B cell (primary cell): ENCODE measurements around the gene E2F3. TPM values are rescaled to one million over a fixed set of nuclear protein-coding genes. Genes with fewer than 3 reads are reported as not detected.

ENCODE experiments used
- ATAC-seq: fragments of 200-7000 bp; cut with Tn5 transposase; one replicate; pipeline ENCODE4 v1.10.0; 2021; ENCODE audit warnings: low read depth, mild to moderate bottlenecking, moderate number of reproducible peaks, moderate library complexity
- CTCF ChIA-PET: fragments of 350-600 bp; sonication (Branson Sonifier 250); formaldehyde crosslinking; loops from one replicate; lab custom pipeline; 2021; ENCODE audit warnings: antibody characterized with exemption, inconsistent platforms; lab: Charles Lee
- POLR2A ChIA-PET: fragments of 350-600 bp; sonication (Branson Sonifier 250); formaldehyde crosslinking; loops from one replicate; lab custom pipeline; 2021; ENCODE audit warnings: antibody characterized with exemption; lab: Charles Lee
- DNase-seq: peaks from one replicate; pipeline ENCODE4 v3.0.0; 2013
- H2AFZ ChIP-seq: 2 replicates; pipeline ENCODE4 v1.6.1; 2012; ENCODE audit warnings: mild to moderate bottlenecking, low read depth, low read length; ENCODE audit not compliant: insufficient read depth, poor library complexity, severe bottlenecking
- H3K27ac ChIP-seq, 2 donors: 1 replicate in 1 of 2; 2 replicates in 1 of 2; pipeline ENCODE4 v1.5.1; 2012 to 2013; ENCODE audit warnings: low read length in 2 of 2, mild to moderate bottlenecking in 2 of 2, moderate library complexity in 1 of 2
- H3K27me3 ChIP-seq, 4 experiments: fragments of 200-600 bp in 1 of 4; sonication (generic) in 1 of 4; replicated peaks in 1 of 4; 1 replicate in 2 of 4; 2 replicates in 2 of 4; pipeline versions ENCODE4 v1.6.1 to v1.7.0; 2013 to 2016; ENCODE audit warnings: low read length in 3 of 4, mild to moderate bottlenecking in 2 of 4, mixed read lengths in 1 of 4, moderate library complexity in 1 of 4; ENCODE audit not compliant: insufficient read depth in 4 of 4, control insufficient read depth in 3 of 4; ENCODE audit errors: control extremely low read depth in 1 of 4
- H3K36me3 ChIP-seq, 2 experiments: replicated peaks in 1 of 2; 1 replicate in 1 of 2; 2 replicates in 1 of 2; pipeline versions ENCODE4 v1.6.1 to v1.7.1; 2013; ENCODE audit warnings: low read length in 1 of 2; ENCODE audit not compliant: insufficient read depth in 2 of 2, control insufficient read depth in 1 of 2; ENCODE audit errors: control extremely low read depth in 1 of 2, extremely low read depth in 1 of 2
- H3K4me1 ChIP-seq, 2 donors: fragments of 200-600 bp in 1 of 2; sonication (generic) in 1 of 2; 1 replicate in 1 of 2; 2 replicates in 1 of 2; pipeline versions ENCODE4 v1.5.1 to v1.6.1; 2013 to 2017; ENCODE audit warnings: low read length in 2 of 2; ENCODE audit not compliant: control insufficient read depth in 2 of 2, insufficient read depth in 2 of 2
- H3K4me2 ChIP-seq: replicated peaks from 2 replicates; pipeline ENCODE3; 2012; ENCODE audit warnings: mild to moderate bottlenecking, low read depth, low read length; ENCODE audit not compliant: poor library complexity, severe bottlenecking
- H3K4me3 ChIP-seq, 5 experiments: fragments of 200-600 bp in 1 of 5; sonication (generic) in 1 of 5; 1 replicate in 3 of 5; 2 replicates in 2 of 5; pipeline versions ENCODE4 v1.5.1 to v1.7.0; 2011 to 2016; ENCODE audit warnings: low read length in 4 of 5, mild to moderate bottlenecking in 4 of 5, low read depth in 2 of 5, control low read depth in 1 of 5, moderate library complexity in 1 of 5; ENCODE audit not compliant: insufficient read depth in 1 of 5; ENCODE audit errors: control extremely low read depth in 1 of 5, extremely low read depth in 1 of 5
- H3K79me2 ChIP-seq: fragments of 200-600 bp; sonication (generic); one replicate; pipeline ENCODE4 v1.6.0; 2016; ENCODE audit warnings: low read length; ENCODE audit not compliant: control insufficient read depth, insufficient read depth
- H3K9ac ChIP-seq: fragments of 200-600 bp; sonication (generic); 2 replicates; pipeline ENCODE4 v1.6.1; 2017; ENCODE audit warnings: mild to moderate bottlenecking, low read length, moderate library complexity
- H3K9me3 ChIP-seq, 3 donors: one replicate each; pipeline versions ENCODE4 v1.6.1 to v1.7.1; 2013; ENCODE audit warnings: low read length in 2 of 3; ENCODE audit not compliant: control insufficient read depth in 2 of 3, insufficient read depth in 1 of 3; ENCODE audit errors: control extremely low read depth in 1 of 3
- H4K20me1 ChIP-seq: 2 replicates; pipeline ENCODE4 v1.6.0; 2012; ENCODE audit warnings: mild to moderate bottlenecking, low read length; ENCODE audit not compliant: insufficient read depth, control insufficient read depth, poor library complexity, severe bottlenecking
- H3K27ac Mint-ChIP-seq: one replicate; pipeline ENCODE4 v1.8.0; 2021; ENCODE audit warnings: mixed read lengths
- H3K27me3 Mint-ChIP-seq: one replicate; pipeline ENCODE4 v1.8.0; 2021; ENCODE audit warnings: mixed read lengths
- H3K4me1 Mint-ChIP-seq: one replicate; pipeline ENCODE4 v1.8.0; 2021; ENCODE audit warnings: mixed read lengths
- H3K4me3 Mint-ChIP-seq: one replicate; pipeline ENCODE4 v1.8.0; 2021; ENCODE audit warnings: mixed read lengths
- H3K9me3 Mint-ChIP-seq: one replicate; pipeline ENCODE4 v1.8.0; 2022; ENCODE audit warnings: mixed read lengths; ENCODE audit not compliant: insufficient read depth
- EZH2 ChIP-seq: IDR thresholded peaks from 2 replicates; pipeline ENCODE4 v1.6.1; 2012; ENCODE audit warnings: borderline replicate concordance, low read depth, mild to moderate bottlenecking, moderate library complexity, low read length; ENCODE audit not compliant: insufficient read depth, poor library complexity, severe bottlenecking
- WGBS: methylation state at CpG from one replicate; pipeline ENCODE4 v1.1.5; 2013; ENCODE audit warnings: missing lambda C conversion rate; ENCODE audit not compliant: insufficient coverage; 5-methylcytosine and 5-hydroxymethylcytosine counted together
- intact Hi-C: fragments of 100-400 bp; cut with micrococcal nuclease; formaldehyde crosslinking; loops from one replicate; pipeline ENCODE4 v1.10.0; 2022
- polyA plus RNA-seq: library from polyadenylated mRNA; depleted of rRNA; stranded (reverse); fragments of >200 nt; gene quantifications from 2 replicates; pipeline ENCODE4 v1.2.3, GENCODE V29; 2012
- total RNA-seq, 2 donors: library from RNA; stranded (reverse); fragments of 120-200 nt in 1 of 2; gene quantifications; 1 replicate in 1 of 2; 2 replicates in 1 of 2; pipeline versions ENCODE4 v1.2.3 to v1.2.4, GENCODE V29; 2013 to 2022
- TF ChIP-seq, protein P1 (sequence below): fragments of 200-600 bp; IDR thresholded peaks from one replicate; pipeline ENCODE4 v1.8.0; 2022; ENCODE audit warnings: antibody characterized with exemption, mild to moderate bottlenecking

E2F3 gene
- total and polyA plus RNA-seq, 2 donors (not counting 1 experiment from before 2014, with no cell fraction given) = 2.2 to 8.3 TPM

DNA sequence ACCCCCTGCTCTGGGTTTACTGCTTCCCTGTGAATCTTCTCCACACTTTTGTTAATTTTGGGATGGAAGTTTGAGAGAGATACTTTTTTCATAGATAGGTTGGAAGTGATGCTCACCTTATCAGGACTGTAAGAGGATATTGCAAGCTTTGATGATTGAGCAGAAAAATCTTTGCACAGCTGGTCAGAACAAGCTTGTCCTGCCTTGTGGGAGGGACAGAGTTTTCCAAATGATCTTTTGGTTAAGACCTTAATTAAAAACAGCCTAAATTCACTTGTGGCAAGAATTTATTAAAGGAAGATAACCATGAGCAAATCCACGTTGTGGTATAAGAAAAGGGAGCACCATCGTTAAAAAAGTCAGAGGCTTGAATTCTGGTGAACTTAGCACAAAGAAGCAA lies 32.2 kb downstream of the E2F3 start:
- peaks cover 28% of the 10 kb centered on the region for H3K79me2 ChIP-seq
- TF ChIP-seq, protein P1, sequence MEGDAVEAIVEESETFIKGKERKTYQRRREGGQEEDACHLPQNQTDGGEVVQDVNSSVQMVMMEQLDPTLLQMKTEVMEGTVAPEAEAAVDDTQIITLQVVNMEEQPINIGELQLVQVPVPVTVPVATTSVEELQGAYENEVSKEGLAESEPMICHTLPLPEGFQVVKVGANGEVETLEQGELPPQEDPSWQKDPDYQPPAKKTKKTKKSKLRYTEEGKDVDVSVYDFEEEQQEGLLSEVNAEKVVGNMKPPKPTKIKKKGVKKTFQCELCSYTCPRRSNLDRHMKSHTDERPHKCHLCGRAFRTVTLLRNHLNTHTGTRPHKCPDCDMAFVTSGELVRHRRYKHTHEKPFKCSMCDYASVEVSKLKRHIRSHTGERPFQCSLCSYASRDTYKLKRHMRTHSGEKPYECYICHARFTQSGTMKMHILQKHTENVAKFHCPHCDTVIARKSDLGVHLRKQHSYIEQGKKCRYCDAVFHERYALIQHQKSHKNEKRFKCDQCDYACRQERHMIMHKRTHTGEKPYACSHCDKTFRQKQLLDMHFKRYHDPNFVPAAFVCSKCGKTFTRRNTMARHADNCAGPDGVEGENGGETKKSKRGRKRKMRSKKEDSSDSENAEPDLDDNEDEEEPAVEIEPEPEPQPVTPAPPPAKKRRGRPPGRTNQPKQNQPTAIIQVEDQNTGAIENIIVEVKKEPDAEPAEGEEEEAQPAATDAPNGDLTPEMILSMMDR = no peak
- TF ChIP-seq EZH2 = no peak
- peaks cover 2% of the 10 kb centered on the region for H3K4me1 Mint-ChIP-seq
- H3K4me3 Mint-ChIP-seq = no peak overlapping the region
- POLR2A ChIA-PET = no interaction called here
- peaks cover 3% of the 10 kb centered on the region for H3K9me3 Mint-ChIP-seq
- H3K4me3 ChIP-seq = no peak overlapping the region
- no peak overlapping the region for H3K4me2 ChIP-seq
- CTCF ChIA-PET = interaction anchor here (1.1 kb wide), 1 partner anchor 10 kb away, joined by 3 read pairs; no protein-coding TSS in a partner anchor
- no peak overlapping the region for H3K27ac Mint-ChIP-seq
- H4K20me1 ChIP-seq = no peaks in the 10 kb centered on the region
- ATAC-seq (no peak), DNase-seq (no peak)
- no peak overlapping the region for H3K27ac ChIP-seq
- peaks cover 0 to 6% (median 0%) of the 10 kb centered on the region in 3 donors for H3K9me3 ChIP-seq
- peaks cover 0 to 7% of the 10 kb centered on the region in 2 experiments for H3K36me3 ChIP-seq
- WGBS = 100% methylated on average over 1 of the region's 2 CpGs
- intact Hi-C loops = no loop called here
- H3K4me1 ChIP-seq = no peaks in the 10 kb centered on the region
- H3K27me3 ChIP-seq = no peaks in the 10 kb centered on the region
- no peaks in the 10 kb centered on the region for H3K27me3 Mint-ChIP-seq
- H2AFZ ChIP-seq = no peak overlapping the region
- H3K9ac ChIP-seq = no peak overlapping the region

DNA sequence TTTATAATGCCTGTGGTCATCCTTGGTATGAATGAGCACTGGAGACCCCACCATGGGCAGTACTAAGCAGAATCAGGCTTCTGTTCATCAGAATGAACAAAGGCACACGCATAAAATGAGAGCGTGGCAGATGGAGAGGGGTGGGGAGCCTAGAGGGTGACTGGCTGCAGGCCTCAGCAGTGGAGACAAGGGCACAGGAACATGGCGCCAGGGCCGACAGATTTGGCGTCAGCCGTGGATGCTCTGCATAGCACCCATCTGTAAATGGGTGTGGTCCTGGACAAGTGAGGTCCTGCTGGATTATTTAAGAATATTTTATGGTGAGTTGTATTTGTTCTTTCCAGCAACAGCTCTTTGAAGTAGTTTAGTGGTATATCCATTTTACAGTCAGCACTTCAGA lies 33.1 kb downstream of the E2F3 start:
- Mint-ChIP-seq H3K4me1 (peaks cover 2% of the 10 kb centered on the region), H3K27ac (no peak overlapping the region), H3K4me3 (no peak overlapping the region), H3K9me3 (peaks cover 3% of the 10 kb centered on the region), H3K27me3 (no peaks in the 10 kb centered on the region)
- Histone ChIP-seq H3K36me3 (peaks cover 0 to 7% of the 10 kb centered on the region in 2 experiments), H3K9ac (no peak overlapping the region), H4K20me1 (no peaks in the 10 kb centered on the region), H3K4me1 (no peaks in the 10 kb centered on the region), H3K4me2 (no peak overlapping the region), H3K27me3 (no peaks in the 10 kb centered on the region), H3K27ac (no peak overlapping the region), H3K4me3 (no peak overlapping the region), H2AFZ (no peak overlapping the region), H3K79me2 (peaks cover 36% of the 10 kb centered on the region), H3K9me3 (peaks cover 0 to 10% (median 0%) of the 10 kb centered on the region in 3 donors)
- ATAC-seq (no peak), DNase-seq (no peak)
- intact Hi-C loops = no loop called here
- ChIA-PET POLR2A (no interaction called here), CTCF (interaction anchor here (1.1 kb wide), 1 partner anchor 9 kb away, joined by 3 read pairs; no protein-coding TSS in a partner anchor)
- TF ChIP-seq, protein P1 = no peak
- no peak for TF ChIP-seq EZH2
- WGBS = 100% methylated on average over 5 of the region's 6 CpGs
